HG03460 (cell line): ENCODE measurements around the gene SYTL2.
"Not testable (repeated sequence)": the region's sequence is repeated elsewhere in the genome, so short reads cannot be mapped to it uniquely, and the experiment has no call there.

Source experiments
- ATAC-seq: cut with Tn5 transposase; IDR thresholded peaks from one replicate; pipeline ENCODE4 v1.9.1; 2021; ENCODE audit not compliant: unreplicated experiment

Gene SYTL2

GRCh38 chr11:85661972-85662664, 148.8 kb downstream of the SYTL2 start:
- ATAC-seq, result no peak

GRCh38 chr11:85658180-85658579, 152.8 kb downstream of the SYTL2 start:
- ATAC-seq, result no peak

- no peak for ATAC-seq
Observed at GRCh38 chr11:85656777-85657176, 154.2 kb downstream of the SYTL2 start.

- ATAC-seq, result not testable (repeated sequence)
Observed at GRCh38 chr11:85654343-85654742, 156.6 kb downstream of the SYTL2 start.

GRCh38 chr11:85652786-85653447, 158.0 kb downstream of the SYTL2 start:
- no peak for ATAC-seq

- no peak for ATAC-seq
Observed at GRCh38 chr11:85651118-85651517, 159.8 kb downstream of the SYTL2 start.

GRCh38 chr11:85647604-85648299, 163.2 kb downstream of the SYTL2 start, which contains the start of gene TMEM126A:
Gene TMEM126A (plus strand): TSS chr11:85647967. CDS start chr11:85650256, 2,289 bp downstream.
- peak; percentile 100 for ATAC-seq

- ATAC-seq, result no peak
Observed at GRCh38 chr11:85647078-85647477, 163.9 kb downstream of the SYTL2 start.
